DMS153 treated with DMSO at 0.1 percent for 48 hours (cell line): Measurements from ENCODE around the gene RPS15.
"Not testable (repeated sequence)": the region's sequence is repeated elsewhere in the genome, so short reads cannot be mapped to it uniquely, and the experiment has no call there.

Experiments
- DNase-seq: peaks from one replicate; lab custom pipeline; 2025; ENCODE audit not compliant: unreplicated experiment; lab: John Stamatoyannopoulos, UW

The RPS15 gene

GRCh38 chr19:1467490-1468273, 29.5 kb downstream of the RPS15 start:
- no peak for DNase-seq

DNA sequence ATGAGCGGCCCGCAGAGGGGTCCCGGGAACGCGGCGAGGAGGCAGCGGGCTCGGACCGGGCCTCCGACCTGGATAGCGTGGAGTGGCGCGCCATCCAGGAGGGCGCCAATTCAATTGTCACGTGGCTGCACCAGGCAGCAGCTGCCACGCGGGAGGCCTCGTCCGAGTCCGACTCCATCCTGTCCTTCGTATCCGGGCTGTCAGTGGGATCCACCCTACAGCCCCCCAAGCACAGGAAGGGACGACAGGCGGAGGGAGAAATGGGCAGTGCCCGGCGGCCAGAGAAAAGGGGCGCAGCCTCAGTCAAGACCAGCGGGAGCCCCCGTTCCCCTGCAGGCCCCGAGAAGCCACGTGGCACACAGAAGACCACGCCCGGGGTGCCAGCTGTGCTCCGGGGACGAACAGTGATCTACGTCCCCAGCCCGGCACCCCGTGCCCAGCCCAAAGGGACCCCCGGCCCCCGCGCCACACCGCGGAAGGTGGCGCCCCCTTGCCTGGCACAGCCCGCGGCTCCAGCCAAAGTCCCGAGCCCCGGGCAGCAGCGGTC, 30.2 kb downstream of the RPS15 start:
- DNase-seq, result no peak

- DNase-seq, result no peak
Observed at GRCh38 chr19:1468821-1469254, 30.6 kb downstream of the RPS15 start.

GRCh38 chr19:1469255-1470054, 31.3 kb downstream of the RPS15 start:
- DNase-seq, result no peak

DNA sequence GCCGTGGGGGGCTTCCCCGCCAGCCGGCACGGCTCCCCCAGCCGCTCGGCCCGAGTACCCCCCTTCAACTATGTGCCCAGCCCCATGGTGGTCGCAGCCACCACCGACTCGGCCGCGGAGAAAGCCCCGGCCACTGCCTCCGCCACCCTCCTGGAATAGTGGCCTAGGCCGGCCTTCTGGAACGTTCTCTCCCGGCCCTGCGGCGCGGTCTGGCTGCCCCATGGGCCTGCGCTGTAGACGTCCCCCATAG, 31.8 kb downstream of the RPS15 start:
- DNase-seq, result no peak

GRCh38 chr19:1470305-1471009, 32.3 kb downstream of the RPS15 start:
- DNase-seq, result no peak

DNA sequence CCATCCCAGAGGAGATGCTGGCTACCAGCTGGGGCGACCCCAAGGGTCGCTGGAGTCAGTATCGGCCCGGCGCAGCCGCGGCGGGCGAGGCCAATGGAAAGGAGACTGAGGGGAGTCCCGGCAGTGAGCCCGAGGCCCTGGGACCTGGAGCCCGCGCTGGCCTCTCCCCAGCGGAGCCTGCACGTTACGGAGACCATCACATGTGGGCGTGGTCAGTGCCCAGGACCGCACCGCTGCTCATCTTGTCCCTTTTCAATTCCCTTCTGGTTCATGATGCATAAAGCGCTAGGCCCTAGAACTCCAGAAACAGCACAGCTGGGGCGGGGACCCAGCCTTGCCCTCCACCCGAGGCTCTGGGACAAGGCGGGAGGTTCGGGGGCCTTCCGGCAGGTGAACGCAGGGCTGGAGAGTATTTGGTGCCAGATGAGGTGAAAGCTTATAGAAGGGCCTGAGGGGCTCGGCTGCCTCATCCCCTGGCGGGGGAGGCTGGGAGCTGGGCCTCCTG, 32.9 kb downstream of the RPS15 start:
- no peak for DNase-seq

DNA sequence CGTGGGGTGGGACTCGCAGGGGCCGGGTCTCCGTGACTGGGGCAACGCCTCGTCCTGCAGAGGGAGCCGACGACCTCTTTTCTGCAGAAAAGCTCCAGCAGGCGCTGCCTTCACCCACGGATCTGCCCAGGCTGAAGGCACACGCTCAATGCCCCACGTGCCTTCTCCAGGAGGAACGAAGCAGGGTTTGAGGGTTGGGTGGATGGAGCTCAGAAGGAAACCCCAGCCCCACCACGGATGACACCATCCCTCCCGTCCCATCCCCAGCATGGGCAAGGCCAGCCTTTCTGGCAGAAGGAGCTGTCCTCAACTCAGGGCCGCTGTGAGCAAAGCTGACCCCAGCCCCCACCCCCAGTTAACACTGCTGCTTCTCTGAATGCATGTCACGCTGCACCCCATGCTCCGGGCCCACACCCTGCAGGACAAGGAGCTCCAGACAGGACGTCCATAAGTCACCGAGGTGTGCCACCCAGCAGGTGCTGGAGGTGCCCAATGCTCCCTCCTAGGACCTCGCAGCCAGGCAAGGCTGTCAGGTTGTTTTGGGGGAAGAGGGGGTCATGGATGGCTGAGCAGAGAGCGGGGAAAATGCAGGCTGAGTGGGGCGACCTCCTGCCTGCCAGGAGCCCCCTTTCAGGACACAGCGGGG, 33.4 kb downstream of the RPS15 start:
- DNase-seq, result no peak

DNA sequence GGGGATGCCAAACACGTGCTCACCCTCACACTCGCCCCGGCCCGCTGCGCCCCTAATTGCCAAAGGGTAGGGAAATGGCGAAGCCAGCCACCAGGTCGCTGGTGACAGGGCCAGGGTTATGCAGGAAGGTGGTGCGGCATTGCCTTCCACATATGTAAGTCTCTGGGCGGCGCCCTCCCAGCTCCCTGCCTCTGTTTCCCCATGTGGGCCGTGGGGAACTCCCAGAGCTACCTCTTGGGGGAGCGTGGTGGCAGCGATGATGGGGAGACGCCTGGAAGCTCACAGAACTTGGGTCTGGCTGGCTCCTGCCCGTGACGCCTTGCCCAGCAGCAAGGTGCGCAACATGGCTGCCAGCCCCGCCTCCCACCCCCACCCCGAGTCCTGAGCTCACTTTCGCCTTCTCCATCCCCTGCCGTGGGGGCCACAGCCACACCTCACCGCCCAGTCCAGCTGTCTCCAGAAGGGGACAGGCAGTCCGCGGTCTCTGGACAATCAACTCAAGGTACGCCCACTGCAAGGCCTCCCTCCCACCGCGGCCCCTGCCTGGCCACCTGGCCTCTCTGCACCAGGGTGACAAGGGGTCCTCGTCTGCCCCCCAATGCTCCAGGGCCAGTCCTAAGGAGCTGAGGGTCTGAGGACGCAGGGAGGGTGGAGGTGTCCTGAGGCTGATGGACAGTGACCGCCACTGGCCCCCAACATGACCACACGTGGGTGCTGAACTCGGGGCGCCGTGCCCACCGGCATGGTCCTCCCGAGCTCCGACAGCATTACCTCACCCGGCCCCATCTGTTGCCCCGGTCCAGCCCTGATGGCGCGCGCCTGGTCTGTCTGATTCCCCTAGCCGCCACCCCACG, 34.3 kb downstream of the RPS15 start:
- DNase-seq, result no peak

DNA sequence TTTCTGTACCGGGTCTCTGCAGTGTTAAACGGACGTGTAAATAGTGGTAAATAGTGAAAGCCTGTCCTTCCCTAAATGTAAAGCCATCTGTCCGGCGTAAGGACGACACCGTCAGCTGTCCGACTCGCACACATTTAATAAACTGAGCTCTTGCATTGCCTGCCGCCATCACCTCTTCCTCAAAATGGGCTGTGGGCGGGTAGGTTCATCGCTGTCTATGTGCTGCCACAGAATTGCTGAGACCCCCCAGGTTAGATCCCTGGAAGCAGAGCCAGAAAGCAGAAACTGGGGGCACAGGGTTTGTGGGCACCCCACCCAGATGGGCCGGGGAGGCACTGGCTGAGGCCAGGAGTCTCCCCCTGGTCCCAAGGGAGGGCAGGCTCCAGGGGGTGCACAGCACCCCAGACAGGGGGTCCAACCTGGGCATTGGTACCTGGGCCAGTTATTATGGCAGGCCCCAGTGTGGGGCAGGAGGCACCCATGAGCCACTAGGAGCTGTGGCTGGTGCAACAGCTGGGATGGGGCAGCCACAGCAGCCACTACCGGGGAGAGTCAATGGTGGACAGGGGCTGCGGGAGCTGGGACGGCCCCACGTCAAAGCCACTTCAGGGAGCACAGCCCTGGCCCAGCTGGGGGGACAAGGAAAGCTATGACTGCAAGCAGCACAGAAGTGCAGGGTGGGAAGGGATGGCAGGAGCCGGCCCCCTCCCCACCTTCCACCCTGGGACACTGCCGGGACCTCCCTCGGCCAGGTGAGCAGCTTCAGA, 35.1 kb downstream of the RPS15 start:
- no peak for DNase-seq

DNA sequence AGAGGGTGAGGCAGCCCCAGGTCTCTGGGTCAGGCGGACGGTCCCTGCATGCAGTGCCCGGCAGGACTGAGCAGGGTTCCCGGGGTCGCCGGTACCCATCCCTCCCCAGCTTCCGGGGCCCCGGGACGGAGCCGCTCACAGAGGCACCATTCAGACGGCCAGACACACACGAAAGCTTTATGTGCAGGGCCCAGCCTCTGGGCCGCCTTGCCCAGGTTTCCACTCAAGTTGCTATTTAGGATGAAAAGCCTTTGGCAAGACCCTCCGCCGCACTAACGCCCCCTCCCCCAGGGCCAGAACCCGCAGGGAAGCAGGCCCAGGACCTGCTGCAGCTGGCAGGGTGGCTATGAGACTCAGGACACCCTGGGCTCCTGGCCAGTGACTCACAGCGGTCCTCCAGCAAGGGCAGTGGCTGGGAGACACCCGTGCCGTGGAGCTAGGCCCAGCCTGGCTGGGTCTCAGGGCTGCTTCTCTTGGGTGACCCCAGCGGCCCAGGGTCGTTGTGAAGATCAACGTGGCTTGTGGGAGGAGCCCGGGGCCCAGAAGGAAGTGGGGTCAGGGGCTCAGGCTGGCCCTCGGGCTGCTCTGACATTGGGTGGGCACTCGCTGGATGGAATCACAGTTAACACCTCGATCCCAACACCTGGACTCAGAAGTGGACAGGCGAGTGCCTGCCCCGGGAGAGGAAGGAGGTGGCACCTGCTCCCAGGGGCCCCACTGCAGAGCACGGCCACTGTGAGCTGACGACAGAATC, 36.0 kb downstream of the RPS15 start:
- DNase-seq, result no peak

GRCh38 chr19:1474765-1475351, 36.7 kb downstream of the RPS15 start:
- no peak for DNase-seq

GRCh38 chr19:1475751-1476437, 37.7 kb downstream of the RPS15 start:
- DNase-seq, result no peak

GRCh38 chr19:1477056-1477455, 38.9 kb downstream of the RPS15 start:
- DNase-seq, result not testable (repeated sequence)

DNA sequence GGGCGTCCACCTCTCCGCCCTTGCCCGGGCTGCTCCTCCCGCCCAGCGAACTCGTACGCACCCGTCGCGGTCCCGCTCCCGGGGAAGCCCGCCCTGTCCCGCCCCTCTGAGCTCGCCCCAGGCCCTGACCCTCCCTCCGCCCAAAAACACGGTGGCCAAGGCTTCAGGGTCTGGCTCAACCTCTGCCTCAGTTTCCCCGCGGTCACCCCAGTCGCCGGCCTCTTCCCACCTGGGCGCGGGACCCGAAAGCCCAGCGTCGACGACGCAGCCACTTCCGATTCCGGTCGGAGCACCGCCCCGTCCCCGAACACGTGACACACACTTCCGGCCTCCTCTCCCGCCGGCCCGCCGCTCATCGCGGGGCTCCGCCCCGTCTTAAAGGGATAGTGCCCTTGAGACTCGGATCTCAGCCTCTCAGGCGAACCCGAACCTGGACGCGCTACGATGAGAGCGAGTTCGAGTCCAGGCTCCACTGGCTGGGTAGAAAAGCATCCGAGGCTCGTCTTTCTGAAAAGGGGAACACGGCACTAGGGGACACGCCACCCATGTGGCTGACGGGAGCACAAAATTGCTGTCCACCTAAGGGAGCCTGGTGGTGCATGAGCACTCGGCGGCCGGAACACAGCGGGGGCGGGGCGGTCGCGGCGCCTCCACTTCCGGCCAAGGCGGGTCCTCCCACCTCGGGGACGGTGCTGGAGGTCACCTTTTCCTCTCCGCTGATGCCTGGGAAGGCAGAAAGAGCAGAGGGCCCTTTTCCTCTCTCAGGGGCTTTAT, 40.9 kb downstream of the RPS15 start, which contains the start of gene C19orf25:
Gene C19orf25, minus strand, starts transcription at position 282 of the 774 bp plus-strand sequence. CDS start 312 bp downstream, outside the sequence.
- DNase-seq, result peak; percentile 20

- DNase-seq, result no peak
Observed at GRCh38 chr19:1481224-1481892, 43.2 kb downstream of the RPS15 start.
